T47D (cell line): ENCODE data around the gene TDRKH.
A peak's percentile ranks its signal among the peaks of the same experiment; 100 is the strongest.
"Not testable (repeated sequence)": the region's sequence is repeated elsewhere in the genome, so short reads cannot be mapped to it uniquely, and the experiment has no call there.

Source experiments
- DNase-seq, 2 experiments: peaks; one replicate each; pipeline versions ENCODE4 v3.0.0 to v3.0.0-alpha.2; 2011 to 2012; ENCODE audit warnings: low read depth in 1 of 2, low spot score in 1 of 2
- JUND ChIP-seq: IDR thresholded peaks from 2 replicates; pipeline ENCODE4 v1.6.1; 2012; ENCODE audit warnings: low read depth
- in situ Hi-C: cut with HindIII; loops from 2 replicates; pipeline ENCODE4 v1.10.0; 2016; ENCODE audit warnings: low sequenced_read_pairs, low pct_unique_long_range_greater_than_20kb

Gene TDRKH

GRCh38 chr1:151782741-151783140 lies 7.6 kb downstream of the TDRKH start:
- peak in 1 of 2 experiments; percentile 56 for DNase-seq
- no peak for TF ChIP-seq JUND
- in situ Hi-C loops, result no loop called here

DNA sequence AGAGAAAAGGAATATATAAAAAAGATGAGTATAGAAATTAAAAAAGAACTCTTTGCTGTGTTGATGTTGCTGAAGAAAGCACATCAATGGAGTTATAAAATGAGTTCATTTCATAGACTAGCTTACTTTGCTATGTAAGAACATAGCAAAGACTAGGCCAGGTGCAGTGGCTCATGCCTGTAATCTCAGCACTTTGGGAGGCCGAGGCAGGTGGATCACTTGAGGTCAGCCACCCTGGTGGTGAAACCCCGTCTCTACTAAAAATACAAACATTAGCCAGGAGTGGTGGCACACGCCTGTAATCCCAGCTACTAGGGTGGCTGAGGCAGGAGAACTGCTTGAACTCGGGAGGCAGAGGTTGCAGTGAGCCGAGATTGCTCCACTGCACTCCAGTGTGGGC lies 8.3 kb downstream of the TDRKH start:
- DNase-seq, in situ Hi-C loops: not testable (repeated sequence)

GRCh38 chr1:151780736-151781135 lies 9.6 kb downstream of the TDRKH start:
- in situ Hi-C loops, DNase-seq: not testable (repeated sequence)

DNA sequence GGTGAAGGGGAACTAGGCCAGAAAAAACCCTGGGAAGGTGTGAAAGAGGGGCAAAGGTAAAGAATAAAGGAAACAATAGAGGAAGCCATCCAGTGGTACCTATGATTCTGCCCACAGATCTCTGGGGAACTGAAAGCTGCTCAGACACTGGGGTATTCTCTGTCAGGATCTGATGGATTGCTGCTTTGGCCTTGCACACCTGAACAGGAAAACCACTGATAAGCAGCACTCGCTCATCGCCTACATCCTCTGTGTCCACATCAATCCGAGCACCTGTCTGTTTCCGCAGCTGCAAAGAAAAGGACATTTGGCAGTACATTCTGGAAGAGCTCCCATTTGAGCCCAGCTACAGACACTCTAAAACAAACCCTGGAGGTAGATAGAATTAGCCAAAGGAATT lies 10.4 kb downstream of the TDRKH start:
- no peak for DNase-seq
- TF ChIP-seq JUND, result no peak
- in situ Hi-C loops, result no loop called here

DNA sequence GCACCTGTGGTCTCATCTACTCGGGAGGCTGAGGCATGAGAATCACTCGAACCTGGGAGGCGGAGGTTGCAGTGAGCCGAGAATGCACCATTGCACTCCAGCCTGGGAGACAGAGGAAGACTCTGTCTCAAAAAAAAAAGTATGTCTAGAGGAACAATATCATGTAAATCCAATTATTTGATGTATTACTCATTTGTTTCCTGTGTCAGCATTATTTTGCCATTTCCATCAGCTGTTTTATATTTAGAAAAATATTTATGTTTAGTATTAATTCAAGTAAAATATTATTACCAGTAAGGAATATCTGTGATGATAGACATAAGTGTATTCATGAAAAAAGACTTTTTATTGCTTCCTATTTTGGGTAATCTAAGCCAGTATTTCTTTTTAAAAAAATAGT lies 13.0 kb downstream of the TDRKH start:
- no peak for DNase-seq
- no peak for TF ChIP-seq JUND
- in situ Hi-C loops, result no loop called here

- no peak for DNase-seq
- in situ Hi-C loops, result no loop called here
- no peak for TF ChIP-seq JUND
Measured at GRCh38 chr1:151776665-151777062, 13.6 kb downstream of the TDRKH start.

DNA sequence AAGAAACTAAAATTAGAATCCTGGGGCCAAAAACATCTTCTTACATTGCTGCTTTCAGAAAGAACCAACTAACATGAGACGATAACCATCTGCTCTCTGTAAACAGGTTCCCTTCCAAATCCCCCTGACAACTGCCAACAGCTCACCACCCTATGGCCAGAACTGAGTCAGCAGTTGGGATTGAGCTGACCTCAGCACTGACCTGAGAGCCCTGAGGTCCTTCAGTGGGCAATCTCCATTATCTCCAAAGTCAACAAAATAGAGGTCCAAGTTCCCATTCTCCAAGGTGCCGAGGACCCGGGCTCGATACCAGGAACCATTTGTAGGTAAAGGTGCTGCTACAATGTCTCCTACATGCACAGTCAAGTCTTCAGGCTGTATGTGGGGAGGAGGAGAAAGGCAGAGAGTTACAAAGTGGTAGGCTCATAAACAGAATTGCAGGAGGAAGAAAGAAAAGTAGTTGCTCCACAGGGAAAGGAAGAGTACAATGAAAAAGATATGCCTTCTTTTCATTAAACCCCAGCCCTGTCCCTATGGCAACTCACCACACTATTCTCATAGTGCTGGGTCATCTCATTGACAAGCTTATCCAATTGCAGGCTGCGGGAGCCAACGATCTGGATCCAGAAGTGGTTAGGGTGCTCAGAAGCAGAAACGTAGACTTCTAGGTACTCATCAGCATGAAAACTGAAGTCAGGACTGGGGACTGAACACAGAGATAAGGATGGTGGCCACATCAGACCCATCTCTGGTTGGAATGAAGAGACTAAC lies 14.2 kb downstream of the TDRKH start:
- no peak for TF ChIP-seq JUND
- in situ Hi-C loops, result no loop called here

DNA sequence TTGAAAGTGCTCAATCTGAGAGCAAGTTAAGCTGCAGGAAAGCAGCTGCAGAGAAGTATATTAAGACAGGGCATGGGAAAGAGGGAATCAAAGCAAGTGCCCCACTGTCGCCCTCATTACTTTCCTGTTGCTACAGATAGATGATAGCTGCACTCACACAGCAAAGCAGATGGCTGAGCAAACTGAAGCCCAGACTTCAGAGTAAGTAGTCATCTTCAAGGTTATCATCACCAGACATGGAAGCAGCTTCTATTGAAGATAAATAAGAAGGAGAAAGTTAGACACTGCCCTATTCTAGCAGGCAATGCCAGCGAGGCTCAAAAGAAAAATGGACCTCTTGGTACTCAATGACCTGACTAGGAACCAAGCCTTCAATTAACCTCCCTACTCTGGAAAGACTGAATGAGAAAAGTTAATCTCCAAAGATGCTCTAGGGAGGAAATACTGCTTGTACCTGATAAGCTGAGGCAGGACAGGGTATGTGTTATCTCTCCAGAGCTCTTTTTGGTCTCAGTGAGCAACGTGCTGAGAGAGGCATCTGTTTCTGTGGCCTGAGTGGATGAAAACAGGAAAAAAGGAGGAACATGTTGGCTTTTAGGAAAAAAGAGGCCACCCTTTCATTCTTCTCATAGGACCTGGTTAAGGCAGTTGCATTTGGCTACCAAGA lies 15.9 kb downstream of the TDRKH start:
- in situ Hi-C loops, result no loop called here
- DNase-seq, result no peak
- no peak for TF ChIP-seq JUND

More for the DNA sequence above, 14.2 kb downstream of the TDRKH start:
- DNase-seq, result no peak

DNA sequence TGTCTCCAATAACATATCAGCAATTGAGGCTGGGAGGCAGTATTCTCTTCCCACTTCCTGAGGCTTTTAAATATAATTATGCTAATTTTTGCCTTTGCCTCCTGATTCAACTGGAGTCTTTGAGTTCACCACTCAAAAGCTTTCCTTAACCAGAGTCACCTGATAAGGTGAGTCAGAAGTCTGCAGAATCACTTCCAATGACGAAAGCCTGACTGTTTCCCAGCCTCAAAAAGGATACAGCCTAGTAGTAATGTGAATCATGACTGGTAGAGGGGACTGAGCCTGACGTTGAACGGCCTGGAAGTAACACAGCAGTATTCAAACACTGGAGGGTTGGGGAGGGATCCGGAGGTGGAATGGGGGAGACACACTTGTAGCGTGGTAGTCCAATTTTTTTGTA lies 16.6 kb downstream of the TDRKH start:
- in situ Hi-C loops, result no loop called here
- DNase-seq, result no peak
- no peak for TF ChIP-seq JUND

- in situ Hi-C loops, DNase-seq: not testable (repeated sequence)
Measured at GRCh38 chr1:151769270-151769669, 21.0 kb downstream of the TDRKH start.

- peak; percentile 69 to 72 for DNase-seq
- in situ Hi-C loops, result not testable (repeated sequence)
Measured at GRCh38 chr1:151768351-151769066, 21.8 kb downstream of the TDRKH start.

GRCh38 chr1:151763990-151764389 lies 26.3 kb downstream of the TDRKH start:
- peak; percentile 28 to 52 for DNase-seq
- no peak for TF ChIP-seq JUND
- in situ Hi-C loops, result no loop called here
